K562 (cell line): ENCODE data around the gene PDE6B. TPM values are rescaled to one million over a fixed set of nuclear protein-coding genes. Genes with fewer than 3 reads are reported as not detected.

ENCODE experiments used
- BMI1 ChIP-seq: fragments of 150-350 bp; IDR thresholded peaks from 2 replicates; pipeline ENCODE4 v1.6.1; 2014; ENCODE audit warnings: low read length
- DACH1 ChIP-seq: fragments of 450-650 bp; IDR thresholded peaks from 2 replicates; pipeline ENCODE4 v1.6.1; 2018; ENCODE audit not compliant: partially characterized antibody
- ESRRB ChIP-seq: fragments of 250-450 bp; sonication (Bioruptor Pico); IDR thresholded peaks from 2 replicates; pipeline ENCODE4 v1.5.0; 2020; ENCODE audit warnings: mild to moderate bottlenecking, moderate library complexity, borderline replicate concordance
- KDM4B ChIP-seq, 2 experiments: fragments of 450-650 bp in 1 of 2; sonication (generic) in 1 of 2; IDR thresholded peaks; 2 replicates each; pipeline ENCODE4 v1.6.1; 2016 to 2017; ENCODE audit warnings: borderline replicate concordance in 2 of 2, antibody characterized with exemption in 1 of 2, low read depth in 1 of 2, mild to moderate bottlenecking in 1 of 2
- KLF1 ChIP-seq: fragments of 450-650 bp; IDR thresholded peaks from 2 replicates; pipeline ENCODE4 v1.6.1; 2016; ENCODE audit warnings: missing genetic modification characterization, missing compliant biosample characterization
- SIRT6 ChIP-seq: IDR thresholded peaks from one replicate; pipeline ENCODE4 v1.6.1; 2012; ENCODE audit warnings: low read depth, mild to moderate bottlenecking, control low read depth, inconsistent platforms, low read length, moderate library complexity
- SRSF7 ChIP-seq: fragments of 200-400 bp; formaldehyde crosslinking; optimal IDR thresholded peaks from 2 replicates; pipeline ENCODE3; 2017; ENCODE audit warnings: mild to moderate bottlenecking, low read depth, low read length
- STAT5A ChIP-seq: IDR thresholded peaks from 2 replicates; pipeline ENCODE4 v1.6.1; 2012; ENCODE audit warnings: low read length, inconsistent platforms, borderline replicate concordance
- TRIM25 ChIP-seq: fragments of 450-650 bp; IDR thresholded peaks from 2 replicates; pipeline ENCODE4 v1.7.0; 2016; ENCODE audit warnings: borderline replicate concordance
- VEZF1 ChIP-seq: fragments of 200-800 bp; sonication (Bioruptor generic); IDR thresholded peaks from 2 replicates; pipeline ENCODE4 v1.6.1; 2017; ENCODE audit warnings: missing genetic modification characterization, missing compliant biosample characterization
- ZNF212 ChIP-seq: fragments of 450-650 bp; formaldehyde crosslinking; IDR thresholded peaks from 2 replicates; pipeline ENCODE4 v1.4.0; 2020; ENCODE audit warnings: mild to moderate bottlenecking
- ZNF431 ChIP-seq: sonication (generic); formaldehyde crosslinking; IDR thresholded peaks from 2 replicates; pipeline ENCODE4 v1.8.0; 2022; ENCODE audit warnings: mild to moderate bottlenecking, missing genetic modification reagents
- ZNF584 ChIP-seq: fragments of 200-800 bp; sonication (Bioruptor generic); IDR thresholded peaks from 2 replicates; pipeline ENCODE4 v1.6.1; 2016; ENCODE audit warnings: low read depth, mild to moderate bottlenecking, missing genetic modification characterization, missing compliant biosample characterization
- ZNF695 ChIP-seq: fragments of 450-650 bp; formaldehyde crosslinking; IDR thresholded peaks from 2 replicates; pipeline ENCODE4 v1.4.0; 2020; ENCODE audit warnings: mild to moderate bottlenecking, moderate library complexity
- polyA plus RNA-seq, 8 experiments: library from polyadenylated mRNA; depleted of rRNA in 4 of 8; stranded (reverse) in 5 of 8; unstranded in 3 of 8; fragments of >200 nt; fragmentation: Nextera tagmentation in 2 of 8; fragmentation: Illumina TruSeq in 1 of 8; extraction: Ambion mirVana in 2 of 8; extraction: Trizol in 1 of 8; gene quantifications; 2 replicates each; pipeline versions ENCODE4 v1.2.1 to v1.2.3, GENCODE V29; 2011 to 2014; ENCODE audit warnings: inconsistent platforms in 1 of 8, missing spikeins in 1 of 8
- total RNA-seq, 7 experiments: library from RNA; depleted of rRNA in 6 of 7; stranded (reverse); fragments of >200 nt in 6 of 7; fragmentation: Illumina TruSeq in 2 of 7; extraction: Trizol in 2 of 7; gene quantifications; 2 replicates each; pipeline versions ENCODE4 v1.2.1 to v1.2.3, GENCODE V29; 2011 to 2021; ENCODE audit warnings: low replicate concordance in 1 of 7
- TF ChIP-seq, protein P1 (sequence below): fragments of 250-450 bp; sonication (Bioruptor Pico); IDR thresholded peaks from 2 replicates; pipeline ENCODE4 v1.4.0; 2020; ENCODE audit warnings: mild to moderate bottlenecking, moderate library complexity
- TF ChIP-seq, protein P2 (sequence below): sonication (generic); formaldehyde crosslinking; IDR thresholded peaks from 2 replicates; pipeline ENCODE4 v1.8.0; 2023; ENCODE audit warnings: missing genetic modification reagents, mild to moderate bottlenecking, borderline replicate concordance

The PDE6B gene
- total and polyA plus RNA-seq, 9 of the 15 experiments (the other 6 are each of a cell fraction or from before 2014, with no cell fraction given): 0.04 TPM; not detected in 8

- TF ChIP-seq TRIM25 (no peak), ZNF695 (no peak), ZNF431 (CRISPR knock-in tag) (no peak), SIRT6 (no peak), SRSF7 (no peak), ESRRB (no peak), KDM4B (IDR thresholded peaks at IDR 0.05; ENCODE audit: borderline replicate concordance in 2 of 2, low read depth in 1 of 2) (no peak), DACH1 (no peak), KLF1 (no peak), ZNF584 (no peak), STAT5A (no peak), BMI1 (no peak), VEZF1 (CRISPR knock-in tag) (peak; percentile 89), ZNF212 (CRISPR knock-in tag) (no peak)
- TF ChIP-seq, protein P1, sequence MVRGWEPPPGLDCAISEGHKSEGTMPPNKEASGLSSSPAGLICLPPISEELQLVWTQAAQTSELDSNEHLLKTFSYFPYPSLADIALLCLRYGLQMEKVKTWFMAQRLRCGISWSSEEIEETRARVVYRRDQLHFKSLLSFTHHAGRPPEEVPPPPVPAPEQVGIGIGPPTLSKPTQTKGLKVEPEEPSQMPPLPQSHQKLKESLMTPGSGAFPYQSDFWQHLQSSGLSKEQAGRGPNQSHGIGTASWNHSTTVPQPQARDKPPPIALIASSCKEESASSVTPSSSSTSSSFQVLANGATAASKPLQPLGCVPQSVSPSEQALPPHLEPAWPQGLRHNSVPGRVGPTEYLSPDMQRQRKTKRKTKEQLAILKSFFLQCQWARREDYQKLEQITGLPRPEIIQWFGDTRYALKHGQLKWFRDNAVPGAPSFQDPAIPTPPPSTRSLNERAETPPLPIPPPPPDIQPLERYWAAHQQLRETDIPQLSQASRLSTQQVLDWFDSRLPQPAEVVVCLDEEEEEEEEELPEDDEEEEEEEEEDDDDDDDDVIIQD (CRISPR knock-in tag): no peak
- TF ChIP-seq, protein P2, sequence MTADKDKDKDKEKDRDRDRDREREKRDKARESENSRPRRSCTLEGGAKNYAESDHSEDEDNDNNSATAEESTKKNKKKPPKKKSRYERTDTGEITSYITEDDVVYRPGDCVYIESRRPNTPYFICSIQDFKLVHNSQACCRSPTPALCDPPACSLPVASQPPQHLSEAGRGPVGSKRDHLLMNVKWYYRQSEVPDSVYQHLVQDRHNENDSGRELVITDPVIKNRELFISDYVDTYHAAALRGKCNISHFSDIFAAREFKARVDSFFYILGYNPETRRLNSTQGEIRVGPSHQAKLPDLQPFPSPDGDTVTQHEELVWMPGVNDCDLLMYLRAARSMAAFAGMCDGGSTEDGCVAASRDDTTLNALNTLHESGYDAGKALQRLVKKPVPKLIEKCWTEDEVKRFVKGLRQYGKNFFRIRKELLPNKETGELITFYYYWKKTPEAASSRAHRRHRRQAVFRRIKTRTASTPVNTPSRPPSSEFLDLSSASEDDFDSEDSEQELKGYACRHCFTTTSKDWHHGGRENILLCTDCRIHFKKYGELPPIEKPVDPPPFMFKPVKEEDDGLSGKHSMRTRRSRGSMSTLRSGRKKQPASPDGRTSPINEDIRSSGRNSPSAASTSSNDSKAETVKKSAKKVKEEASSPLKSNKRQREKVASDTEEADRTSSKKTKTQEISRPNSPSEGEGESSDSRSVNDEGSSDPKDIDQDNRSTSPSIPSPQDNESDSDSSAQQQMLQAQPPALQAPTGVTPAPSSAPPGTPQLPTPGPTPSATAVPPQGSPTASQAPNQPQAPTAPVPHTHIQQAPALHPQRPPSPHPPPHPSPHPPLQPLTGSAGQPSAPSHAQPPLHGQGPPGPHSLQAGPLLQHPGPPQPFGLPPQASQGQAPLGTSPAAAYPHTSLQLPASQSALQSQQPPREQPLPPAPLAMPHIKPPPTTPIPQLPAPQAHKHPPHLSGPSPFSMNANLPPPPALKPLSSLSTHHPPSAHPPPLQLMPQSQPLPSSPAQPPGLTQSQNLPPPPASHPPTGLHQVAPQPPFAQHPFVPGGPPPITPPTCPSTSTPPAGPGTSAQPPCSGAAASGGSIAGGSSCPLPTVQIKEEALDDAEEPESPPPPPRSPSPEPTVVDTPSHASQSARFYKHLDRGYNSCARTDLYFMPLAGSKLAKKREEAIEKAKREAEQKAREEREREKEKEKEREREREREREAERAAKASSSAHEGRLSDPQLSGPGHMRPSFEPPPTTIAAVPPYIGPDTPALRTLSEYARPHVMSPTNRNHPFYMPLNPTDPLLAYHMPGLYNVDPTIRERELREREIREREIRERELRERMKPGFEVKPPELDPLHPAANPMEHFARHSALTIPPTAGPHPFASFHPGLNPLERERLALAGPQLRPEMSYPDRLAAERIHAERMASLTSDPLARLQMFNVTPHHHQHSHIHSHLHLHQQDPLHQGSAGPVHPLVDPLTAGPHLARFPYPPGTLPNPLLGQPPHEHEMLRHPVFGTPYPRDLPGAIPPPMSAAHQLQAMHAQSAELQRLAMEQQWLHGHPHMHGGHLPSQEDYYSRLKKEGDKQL (CRISPR knock-in tag): no peak
Measured at GRCh38 chr4:681736-682451, 56.5 kb downstream of the PDE6B start (continued).
